OCI-LY7 (cell line): ENCODE measurements around the gene CROT. TPM values are rescaled to one million over a fixed set of nuclear protein-coding genes. Genes with fewer than 3 reads are reported as not detected.
A peak's percentile ranks its signal among the peaks of the same experiment; 100 is the strongest.

Source experiments
- BruUV-seq: library from RNA; stranded (reverse); fragments of 400-500 nt; replicated peaks from 2 replicates; lab custom pipeline; 2021; lab: Mats Ljungman, UMichigan
- CTCF ChIA-PET: fragments of 300-600 bp; sonication (Branson Sonifier 250); formaldehyde crosslinking; loops from one replicate; lab custom pipeline; 2022; ENCODE audit warnings: antibody characterized with exemption; ENCODE audit not compliant: unreplicated experiment; lab: Charles Lee
- POLR2A ChIA-PET: fragments of 300-600 bp; sonication (Branson Sonifier 250); formaldehyde crosslinking; loops from one replicate; lab custom pipeline; 2022; ENCODE audit warnings: antibody characterized with exemption; lab: Charles Lee
- DNase-seq: peaks from one replicate; pipeline ENCODE4 v3.0.0-alpha.2; 2015; ENCODE audit warnings: low spot score
- H2AFZ ChIP-seq: fragments of 200-600 bp; sonication (generic), shearing (Covaris generic); 2 replicates; pipeline ENCODE4 v1.6.1; 2014; ENCODE audit warnings: mild to moderate bottlenecking, antibody characterized with exemption, low read length, moderate library complexity
- H3K27ac ChIP-seq: fragments of 200-600 bp; sonication (generic); 2 replicates; pipeline ENCODE4 v1.5.1; 2014; ENCODE audit warnings: mixed run types, low read depth, mild to moderate bottlenecking, moderate library complexity, low read length, inconsistent platforms; ENCODE audit not compliant: poor library complexity, severe bottlenecking
- H3K36me3 ChIP-seq: fragments of 200-600 bp; sonication (generic); 2 replicates; pipeline ENCODE4 v1.6.1; 2014; ENCODE audit warnings: mild to moderate bottlenecking, antibody characterized with exemption, low read length, moderate library complexity, mixed read lengths; ENCODE audit not compliant: insufficient read depth
- H3K4me1 ChIP-seq: fragments of 200-600 bp; sonication (generic); 2 replicates; pipeline ENCODE4 v1.5.1; 2014; ENCODE audit warnings: mild to moderate bottlenecking, low read length; ENCODE audit not compliant: insufficient read depth, poor library complexity, severe bottlenecking
- H3K4me2 ChIP-seq: fragments of 200-600 bp; sonication (generic); 2 replicates; pipeline ENCODE4 v1.6.1; 2014; ENCODE audit warnings: mild to moderate bottlenecking, low read length
- H3K4me3 ChIP-seq: fragments of 200-600 bp; sonication (generic); 2 replicates; pipeline ENCODE4 v1.5.1; 2014; ENCODE audit warnings: mild to moderate bottlenecking, low read depth, low read length; ENCODE audit not compliant: poor library complexity, severe bottlenecking
- H3K79me2 ChIP-seq: fragments of 200-600 bp; sonication (generic); 2 replicates; pipeline ENCODE4 v1.6.1; 2016; ENCODE audit warnings: low read depth, mild to moderate bottlenecking, low read length, moderate library complexity, mixed read lengths; ENCODE audit not compliant: insufficient read depth
- H3K9me2 ChIP-seq: fragments of 200-600 bp; sonication (generic); 2 replicates; pipeline ENCODE4 v1.6.1; 2016; ENCODE audit warnings: mild to moderate bottlenecking, low read length, mixed read lengths; ENCODE audit not compliant: insufficient read depth
- H3K9me3 ChIP-seq: fragments of 200-600 bp; sonication (generic); 2 replicates; pipeline ENCODE4 v1.6.1; 2014; ENCODE audit warnings: mild to moderate bottlenecking, mixed run types, low read length, mixed read lengths
- H4K20me1 ChIP-seq: fragments of 200-600 bp; sonication (generic); 2 replicates; pipeline ENCODE4 v1.6.1; 2014; ENCODE audit warnings: mild to moderate bottlenecking, antibody characterized with exemption, low read length, moderate library complexity, mixed read lengths; ENCODE audit not compliant: insufficient read depth
- EZH2phosphoT487 ChIP-seq: fragments of 200-600 bp; sonication (generic); IDR thresholded peaks from 2 replicates; pipeline ENCODE4 v1.6.1; 2018; ENCODE audit warnings: low read depth, borderline replicate concordance, mild to moderate bottlenecking, mixed run types, antibody characterized with exemption, low read length, moderate library complexity, mixed read lengths
- intact Hi-C: fragments of 100-400 bp; cut with micrococcal nuclease; formaldehyde crosslinking; loops from one replicate; pipeline ENCODE4 v1.10.0; 2022; ENCODE audit not compliant: unreplicated experiment
- total RNA-seq, 2 experiments: library from RNA; depleted of rRNA in 1 of 2; stranded (reverse); fragments of >200 nt in 1 of 2; shearing (Covaris generic) in 1 of 2; gene quantifications; 2 replicates each; pipeline ENCODE4 v1.2.3, GENCODE V29; 2014 to 2022
- TF ChIP-seq, protein P1 (sequence below): fragments of 200-600 bp; sonication (generic); conservative IDR thresholded peaks from 2 replicates; pipeline ENCODE4 v1.5.1; 2014; ENCODE audit warnings: mild to moderate bottlenecking, antibody characterized with exemption, low read length, moderate library complexity, mixed read lengths

The CROT gene
- total RNA-seq, 2 experiments from 2014 or later, result 3.0 to 8.1 TPM

DNA sequence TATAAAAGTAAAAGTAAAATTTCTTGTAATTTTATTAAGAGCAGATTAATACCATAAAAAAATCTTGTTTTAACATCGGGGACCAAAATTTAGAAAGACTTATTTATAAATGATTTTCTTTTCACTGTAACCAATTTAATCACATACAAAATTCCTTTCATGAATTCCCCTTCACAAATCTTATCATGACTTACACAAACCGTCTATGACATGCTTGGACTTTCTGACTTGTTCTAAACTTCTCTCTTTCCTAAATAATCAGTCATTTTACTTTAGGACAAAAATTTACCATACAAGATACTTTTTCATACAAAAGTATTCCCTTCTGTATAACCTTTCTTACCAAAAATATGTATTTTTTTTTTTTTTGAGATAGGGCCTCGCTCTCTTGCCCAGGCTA is 9.3 kb downstream of the CROT start:
- H2AFZ ChIP-seq, result no peak overlapping the region
- H3K36me3 ChIP-seq, result peaks cover 74% of the 10 kb centered on the region
- BruUV-seq, result no TSS peak
- no peaks in the 10 kb centered on the region for H3K9me2 ChIP-seq
- intact Hi-C loops, result no loop called here
- no peaks in the 10 kb centered on the region for H4K20me1 ChIP-seq
- no peaks in the 10 kb centered on the region for H3K4me1 ChIP-seq
- no peaks in the 10 kb centered on the region for H3K79me2 ChIP-seq
- no peak overlapping the region for H3K4me2 ChIP-seq
- no peak overlapping the region for H3K4me3 ChIP-seq
- peak; percentile 69 for DNase-seq
- no peak overlapping the region for H3K27ac ChIP-seq
- H3K9me3 ChIP-seq, result peaks cover 28% of the 10 kb centered on the region
- ChIA-PET POLR2A (interaction anchor here (1.1 to 1.5 kb wide), 2 partner anchors 8 to 9 kb away, joined by 3 to 6 read pairs; partner anchors contain the start of gene CROT), CTCF (no interaction called here)
- no peak for TF ChIP-seq EZH2phosphoT487
- TF ChIP-seq, protein P1, sequence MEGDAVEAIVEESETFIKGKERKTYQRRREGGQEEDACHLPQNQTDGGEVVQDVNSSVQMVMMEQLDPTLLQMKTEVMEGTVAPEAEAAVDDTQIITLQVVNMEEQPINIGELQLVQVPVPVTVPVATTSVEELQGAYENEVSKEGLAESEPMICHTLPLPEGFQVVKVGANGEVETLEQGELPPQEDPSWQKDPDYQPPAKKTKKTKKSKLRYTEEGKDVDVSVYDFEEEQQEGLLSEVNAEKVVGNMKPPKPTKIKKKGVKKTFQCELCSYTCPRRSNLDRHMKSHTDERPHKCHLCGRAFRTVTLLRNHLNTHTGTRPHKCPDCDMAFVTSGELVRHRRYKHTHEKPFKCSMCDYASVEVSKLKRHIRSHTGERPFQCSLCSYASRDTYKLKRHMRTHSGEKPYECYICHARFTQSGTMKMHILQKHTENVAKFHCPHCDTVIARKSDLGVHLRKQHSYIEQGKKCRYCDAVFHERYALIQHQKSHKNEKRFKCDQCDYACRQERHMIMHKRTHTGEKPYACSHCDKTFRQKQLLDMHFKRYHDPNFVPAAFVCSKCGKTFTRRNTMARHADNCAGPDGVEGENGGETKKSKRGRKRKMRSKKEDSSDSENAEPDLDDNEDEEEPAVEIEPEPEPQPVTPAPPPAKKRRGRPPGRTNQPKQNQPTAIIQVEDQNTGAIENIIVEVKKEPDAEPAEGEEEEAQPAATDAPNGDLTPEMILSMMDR, result no peak

DNA sequence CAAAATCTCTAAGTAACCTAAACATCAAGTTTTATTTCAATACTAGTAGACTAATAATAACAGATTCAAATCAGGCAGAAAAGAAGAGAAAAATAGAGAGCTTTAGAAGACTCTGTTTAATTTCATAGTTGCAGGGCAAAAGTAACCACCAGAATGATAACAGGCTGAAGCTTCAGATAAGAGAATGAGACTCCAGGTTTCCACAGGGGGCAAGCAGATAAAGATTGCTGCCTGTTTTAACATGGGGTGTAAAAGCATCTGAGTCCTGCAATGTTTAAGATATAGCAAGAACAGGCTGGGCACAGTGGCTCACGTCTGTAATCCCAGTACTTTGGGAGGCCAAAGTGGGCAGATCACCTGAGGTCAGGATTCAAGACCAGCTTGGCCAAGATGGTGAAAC is 11.0 kb downstream of the CROT start:
- H3K36me3 ChIP-seq, result peaks cover 57% of the 10 kb centered on the region
- intact Hi-C loops, result no loop called here
- H4K20me1 ChIP-seq, result no peaks in the 10 kb centered on the region
- H3K4me2 ChIP-seq, result no peak overlapping the region
- no peaks in the 10 kb centered on the region for H3K79me2 ChIP-seq
- no peaks in the 10 kb centered on the region for H3K4me1 ChIP-seq
- ChIA-PET CTCF (no interaction called here), POLR2A (interaction anchor here (1.5 kb wide), 1 partner anchor 10 kb away, joined by 6 read pairs; no protein-coding TSS in a partner anchor)
- no peak for TF ChIP-seq EZH2phosphoT487
- TF ChIP-seq, protein P1, result no peak
- H3K9me3 ChIP-seq, result peaks cover 28% of the 10 kb centered on the region
- H3K27ac ChIP-seq, result no peak overlapping the region
- H2AFZ ChIP-seq, result no peak overlapping the region
- DNase-seq, result no peak
- no peaks in the 10 kb centered on the region for H3K9me2 ChIP-seq
- H3K4me3 ChIP-seq, result no peak overlapping the region
- BruUV-seq, result no TSS peak

DNA sequence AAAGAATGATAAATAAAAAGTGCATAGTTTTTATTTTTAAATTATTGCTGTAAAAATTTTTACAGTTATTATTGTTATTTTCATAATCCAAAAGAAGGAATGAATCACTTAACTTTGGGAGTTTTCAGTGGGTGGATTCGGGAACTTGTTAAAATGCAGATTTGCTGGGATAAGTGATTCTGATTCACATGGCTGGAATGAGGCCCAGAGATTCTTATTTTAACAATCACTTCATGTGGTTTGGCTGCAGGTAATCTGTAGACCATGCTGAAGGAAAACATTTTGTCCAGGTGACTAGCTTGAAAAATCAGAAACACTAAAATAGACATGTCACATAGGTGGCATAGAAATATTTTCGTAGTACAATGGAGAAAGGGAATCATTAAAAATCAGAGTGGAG is 13.9 kb downstream of the CROT start:
- no peak for DNase-seq
- Histone ChIP-seq H3K9me2 (no peaks in the 10 kb centered on the region), H4K20me1 (no peaks in the 10 kb centered on the region), H3K4me1 (no peaks in the 10 kb centered on the region), H3K36me3 (peaks cover 39% of the 10 kb centered on the region), H3K79me2 (no peaks in the 10 kb centered on the region), H3K9me3 (peaks cover 12% of the 10 kb centered on the region), H2AFZ (no peak overlapping the region), H3K27ac (no peak overlapping the region), H3K4me3 (no peak overlapping the region), H3K4me2 (no peak overlapping the region)
- POLR2A ChIA-PET, result interaction anchor here (0.6 kb wide), 1 partner anchor 65 kb away, joined by 4 read pairs; no protein-coding TSS in a partner anchor
- BruUV-seq, result TSS peak; percentile 45
- CTCF ChIA-PET, result no interaction called here
- intact Hi-C loops, result no loop called here
- TF ChIP-seq, protein P1, result no peak
- no peak for TF ChIP-seq EZH2phosphoT487
